Activated CD4-positive, alpha-beta T cell treated with anti-CD3 and anti-CD28 coated beads for 36 hours (primary cell): ENCODE results near the gene MAD1L1. TPM values are rescaled to one million over a fixed set of nuclear protein-coding genes. Genes with fewer than 3 reads are reported as not detected.

Source experiments
- ATAC-seq: fragments of 200-7000 bp; cut with Tn5 transposase; one replicate; pipeline ENCODE4 v1.10.0; 2021; ENCODE audit warnings: mild to moderate bottlenecking, moderate library complexity
- CTCF ChIA-PET: fragments of 350-600 bp; sonication (Branson Sonifier 250); formaldehyde crosslinking; loops from one replicate; lab custom pipeline; 2021; ENCODE audit warnings: antibody characterized with exemption; lab: Charles Lee
- POLR2A ChIA-PET: fragments of 350-600 bp; sonication (Branson Sonifier 250); formaldehyde crosslinking; loops from one replicate; lab custom pipeline; 2021; ENCODE audit warnings: antibody characterized with exemption, inconsistent platforms; lab: Charles Lee
- DNase-seq: peaks from one replicate; pipeline ENCODE4 v3.0.0-alpha.2; 2020
- H3K27ac Mint-ChIP-seq: one replicate; pipeline ENCODE4 v1.8.0; 2021; ENCODE audit warnings: mixed read lengths
- H3K27me3 Mint-ChIP-seq: one replicate; pipeline ENCODE4 v1.8.0; 2021; ENCODE audit warnings: mixed read lengths
- H3K36me3 Mint-ChIP-seq: one replicate; pipeline ENCODE4 v1.8.0; 2021; ENCODE audit warnings: low read depth, mixed read lengths
- H3K4me1 Mint-ChIP-seq: one replicate; pipeline ENCODE4 v1.8.0; 2021; ENCODE audit warnings: mixed read lengths
- H3K4me3 Mint-ChIP-seq: one replicate; pipeline ENCODE4 v1.8.0; 2021; ENCODE audit warnings: mild to moderate bottlenecking, moderate library complexity, mixed read lengths
- H3K9me3 Mint-ChIP-seq: one replicate; pipeline ENCODE4 v1.8.0; 2021; ENCODE audit warnings: low read depth, mixed read lengths
- intact Hi-C, 2 experiments: fragments of 100-400 bp; cut with DNase I in 1 of 2; cut with micrococcal nuclease in 1 of 2; formaldehyde crosslinking; loops; one replicate each; pipeline versions ENCODE4 v1.14.2 to v1.15.1; 2022 to 2024; cut with DNase I, micrococcal nuclease
- total RNA-seq, 2 experiments: library from RNA; stranded (reverse); gene quantifications; one replicate each; pipeline ENCODE4 v1.2.3, GENCODE V29; 2021

The MAD1L1 gene
- total RNA-seq, 2 experiments from 2014 or later: 50.2 to 61.7 TPM

DNA sequence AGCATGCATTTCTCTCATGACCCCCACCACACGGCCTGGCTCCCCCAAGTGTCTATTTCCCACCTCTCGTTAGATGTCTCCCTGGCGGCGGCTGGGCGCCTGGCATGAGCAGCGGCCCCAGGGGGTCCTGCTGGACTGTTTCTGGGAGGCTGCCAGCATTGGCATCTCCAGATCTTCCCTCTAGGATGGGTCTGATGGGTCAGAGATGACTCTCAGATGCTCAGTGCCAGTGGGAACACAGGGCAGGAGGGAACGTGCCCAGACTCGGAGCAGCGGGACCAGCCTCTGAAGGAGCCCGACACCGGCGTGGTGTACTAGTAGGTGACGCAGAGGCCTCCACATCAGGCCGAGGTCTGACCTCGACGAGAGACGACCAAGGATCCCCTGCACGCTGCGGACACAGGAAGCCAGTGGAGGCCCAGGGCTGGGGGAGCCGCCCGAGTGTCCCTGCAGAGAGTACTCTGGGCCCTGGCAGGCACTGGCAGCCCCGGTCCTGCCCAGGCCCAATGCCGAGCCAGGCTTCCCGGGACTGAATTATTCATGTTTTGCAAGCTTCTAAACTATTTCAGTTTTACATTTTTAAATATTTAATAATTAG, 323.8 kb downstream of the MAD1L1 start:
- DNase-seq (no peak), ATAC-seq (no peak)
- Mint-ChIP-seq H3K27me3 (no peaks in the 10 kb centered on the region), H3K36me3 (peaks cover 2% of the 10 kb centered on the region), H3K4me3 (no peak overlapping the region), H3K9me3 (no peaks in the 10 kb centered on the region), H3K4me1 (peaks cover 8% of the 10 kb centered on the region), H3K27ac (no peak overlapping the region)
- ChIA-PET POLR2A (no interaction called here), CTCF (no interaction called here)
- intact Hi-C loops: no loop called here

DNA sequence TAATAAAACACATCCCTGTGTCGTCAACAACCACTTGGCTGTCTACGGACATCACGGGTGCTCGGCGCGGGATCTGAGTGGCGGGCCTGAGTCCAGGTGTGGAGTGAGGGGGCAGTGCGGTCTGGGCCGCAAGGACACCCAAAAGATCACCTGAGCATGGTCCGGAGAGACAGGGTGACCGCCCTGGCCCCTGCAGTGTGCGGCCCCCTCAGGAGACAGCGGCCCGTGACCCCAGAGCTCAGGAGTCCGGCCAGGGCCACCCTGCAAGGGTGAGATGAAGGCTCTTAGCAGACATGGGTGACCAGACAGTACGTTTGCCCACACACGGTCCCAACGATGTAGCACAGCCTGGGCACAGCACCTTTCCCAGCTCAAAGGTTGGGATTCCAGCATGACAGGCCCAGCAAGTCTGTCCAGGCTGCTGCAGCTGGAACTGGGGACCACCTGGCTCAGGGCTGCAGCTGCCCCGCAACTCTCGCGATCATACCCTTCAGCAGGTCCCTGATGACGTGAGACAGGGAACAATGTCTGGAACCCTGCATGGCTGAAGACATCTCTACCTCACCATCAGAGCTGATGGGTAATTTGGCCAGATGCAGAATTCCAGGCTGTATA, 324.9 kb downstream of the MAD1L1 start:
- POLR2A ChIA-PET: no interaction called here
- CTCF ChIA-PET: no interaction called here
- Mint-ChIP-seq H3K27me3 (no peaks in the 10 kb centered on the region), H3K4me1 (peaks cover 6% of the 10 kb centered on the region), H3K9me3 (no peaks in the 10 kb centered on the region), H3K27ac (no peak overlapping the region), H3K36me3 (peaks cover 2% of the 10 kb centered on the region), H3K4me3 (no peak overlapping the region)
- ATAC-seq (no peak), DNase-seq (no peak)
- intact Hi-C loops: no loop called here

DNA sequence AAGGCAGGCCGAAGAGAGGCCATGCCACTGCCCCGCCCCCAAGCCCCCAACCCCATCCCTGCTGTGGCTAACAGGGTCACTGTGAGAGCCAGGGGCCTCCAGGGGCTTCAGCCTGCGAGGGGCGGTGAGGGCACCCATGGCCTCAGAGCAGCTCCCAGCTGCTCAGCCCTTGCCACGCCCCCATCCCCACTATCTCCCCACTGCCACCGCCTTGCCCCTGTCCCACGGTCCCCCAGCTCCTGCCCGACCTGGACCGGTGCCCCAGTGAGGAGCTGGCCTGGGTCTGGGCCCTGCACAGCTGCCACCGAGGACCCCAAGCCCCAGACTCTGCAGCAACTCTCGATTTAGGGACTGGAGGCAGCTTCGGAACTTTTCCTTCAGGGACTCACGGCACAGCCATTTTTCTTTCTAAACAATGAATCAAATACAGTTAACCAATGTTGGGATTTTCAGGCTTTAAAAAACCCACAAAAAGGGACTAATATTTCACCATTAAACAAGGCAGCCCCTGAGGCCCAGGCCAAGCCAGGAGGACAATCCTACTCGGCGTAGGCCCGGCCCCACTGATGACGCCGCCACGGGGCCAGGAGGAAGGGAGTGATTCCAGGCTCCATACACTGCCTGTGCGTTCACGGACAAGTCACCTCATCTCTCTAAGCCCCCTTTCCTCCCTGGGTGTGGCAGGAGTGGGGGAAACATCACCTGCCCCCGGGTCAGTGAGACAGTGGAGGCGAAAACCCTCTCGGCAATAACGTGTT, 325.6 kb downstream of the MAD1L1 start:
- Mint-ChIP-seq H3K27ac (no peak overlapping the region), H3K4me1 (peaks cover 5% of the 10 kb centered on the region), H3K27me3 (no peaks in the 10 kb centered on the region), H3K36me3 (peaks cover 2% of the 10 kb centered on the region), H3K4me3 (no peak overlapping the region), H3K9me3 (no peaks in the 10 kb centered on the region)
- POLR2A ChIA-PET: no interaction called here
- ATAC-seq: no peak
- intact Hi-C loops: no loop called here
- CTCF ChIA-PET: no interaction called here
- no peak for DNase-seq

DNA sequence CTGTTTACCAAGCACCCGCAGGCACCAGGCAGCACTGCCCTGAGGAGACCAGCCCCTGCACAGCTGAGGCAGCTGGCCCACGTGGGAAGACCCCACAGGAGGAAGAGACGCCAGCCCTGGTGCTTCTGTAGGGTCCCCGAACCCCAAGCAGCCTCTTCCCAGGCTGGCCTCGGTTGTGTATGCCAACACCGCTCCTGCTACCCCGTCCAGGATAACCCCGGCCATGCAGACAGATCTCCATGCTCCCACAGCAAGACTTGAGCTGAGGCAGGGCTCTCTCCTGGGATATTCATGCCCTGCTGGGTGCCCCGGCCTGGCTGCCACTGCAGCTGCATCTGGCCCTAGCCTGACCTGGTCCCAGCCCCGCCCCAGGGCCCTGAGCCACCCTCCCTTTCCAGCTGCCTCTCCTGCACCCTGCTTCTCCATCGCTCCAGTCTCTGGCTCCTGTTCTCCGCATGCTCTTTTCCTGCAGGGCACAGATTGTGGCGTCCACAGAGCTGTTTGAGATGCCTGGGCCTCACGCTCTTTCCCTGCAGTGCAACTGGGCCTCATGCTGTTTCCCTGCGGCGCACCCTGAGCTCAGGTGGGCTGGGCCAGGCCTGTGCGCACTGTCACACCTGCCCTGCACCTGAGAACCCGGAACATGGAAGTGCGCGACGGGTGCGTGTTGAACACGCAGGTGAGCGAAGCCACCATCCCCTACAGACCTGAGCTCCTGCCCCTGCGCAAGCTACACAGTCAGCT, 326.5 kb downstream of the MAD1L1 start:
- Mint-ChIP-seq H3K27me3 (no peaks in the 10 kb centered on the region), H3K27ac (no peak overlapping the region), H3K9me3 (no peaks in the 10 kb centered on the region), H3K36me3 (peaks cover 2% of the 10 kb centered on the region), H3K4me3 (no peak overlapping the region), H3K4me1 (peaks cover 5% of the 10 kb centered on the region)
- ATAC-seq (no peak), DNase-seq (no peak)
- CTCF ChIA-PET: no interaction called here
- intact Hi-C loops: no loop called here
- POLR2A ChIA-PET: no interaction called here

DNA sequence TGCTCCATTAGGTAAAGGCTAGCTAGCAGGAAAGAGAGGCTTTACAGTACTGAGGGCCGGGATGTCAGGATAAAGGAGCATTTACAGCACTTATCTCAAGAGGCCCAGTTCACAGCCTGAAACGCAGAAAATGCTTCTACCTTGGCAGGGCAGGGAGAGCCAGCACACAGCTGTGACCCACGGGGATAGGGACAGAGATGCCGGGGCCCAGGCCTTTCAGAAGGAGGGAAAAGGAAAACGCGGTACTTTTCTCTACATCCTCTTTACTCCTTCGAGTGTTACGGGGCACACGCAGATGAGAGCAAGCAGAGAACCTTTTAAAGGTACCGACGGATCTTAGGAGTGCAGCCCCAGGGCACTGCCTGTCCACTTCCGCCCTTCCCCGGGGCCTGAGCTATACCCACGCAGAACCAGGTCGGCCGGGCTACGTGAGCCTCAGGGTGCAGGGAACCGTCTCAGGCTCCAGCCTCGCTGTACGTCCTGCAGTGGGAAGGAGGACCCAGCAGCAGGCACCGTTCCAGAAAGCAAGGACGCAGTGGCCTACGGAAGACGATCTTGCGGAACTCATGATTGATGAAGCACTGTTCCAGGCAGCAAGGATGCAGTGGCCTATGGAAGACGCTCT, 330.4 kb downstream of the MAD1L1 start:
- Mint-ChIP-seq H3K27me3 (no peaks in the 10 kb centered on the region), H3K9me3 (no peaks in the 10 kb centered on the region), H3K4me1 (no peaks in the 10 kb centered on the region), H3K36me3 (peaks cover 2% of the 10 kb centered on the region), H3K27ac (no peak overlapping the region), H3K4me3 (no peak overlapping the region)
- POLR2A ChIA-PET: no interaction called here
- ATAC-seq (no peak), DNase-seq (no peak)
- intact Hi-C loops: no loop called here
- CTCF ChIA-PET: interaction anchor here (0.6 kb wide), 1 partner anchor 527 kb away, joined by 3 read pairs; no protein-coding TSS in a partner anchor

DNA sequence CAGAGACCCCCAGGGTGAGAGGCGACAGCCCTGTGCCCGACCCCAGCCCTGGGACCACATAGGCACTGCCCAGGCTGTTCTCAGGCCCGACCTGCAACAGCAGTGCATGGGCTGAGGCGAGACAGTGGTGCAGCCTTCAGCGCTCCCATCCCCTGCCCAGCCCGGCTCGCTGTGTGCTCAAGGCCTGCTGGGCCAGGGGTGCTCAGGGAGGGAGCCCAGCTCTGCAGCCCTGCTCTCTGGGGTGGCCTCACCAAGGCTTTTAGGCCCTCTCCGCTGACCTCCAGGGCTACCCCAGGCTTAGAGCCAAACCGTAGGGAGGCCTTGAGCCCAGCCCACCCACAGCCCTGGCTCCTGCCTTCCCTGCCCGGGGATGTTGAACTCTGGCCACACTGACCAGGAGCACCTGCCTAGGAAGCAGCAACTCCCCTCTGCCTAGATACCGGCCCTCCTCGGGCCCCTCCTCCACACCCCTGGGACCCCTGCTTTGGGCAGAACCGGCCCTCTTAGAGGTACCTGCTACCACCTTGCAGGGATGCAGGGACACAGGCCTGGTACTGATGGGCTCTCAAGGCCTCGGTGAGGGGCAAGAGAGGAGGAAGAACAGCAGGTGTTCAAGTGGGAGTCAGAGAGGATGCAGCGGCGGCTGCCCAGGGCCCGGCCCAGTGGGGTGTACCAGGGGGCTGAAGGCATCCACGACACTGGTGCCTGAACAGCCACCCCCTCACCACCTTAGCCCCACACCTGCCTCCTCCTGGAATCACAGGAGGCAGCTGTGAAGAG, 331.1 kb downstream of the MAD1L1 start:
- Mint-ChIP-seq H3K9me3 (no peaks in the 10 kb centered on the region), H3K36me3 (peaks cover 2% of the 10 kb centered on the region), H3K4me3 (no peak overlapping the region), H3K27ac (no peak overlapping the region), H3K27me3 (no peaks in the 10 kb centered on the region), H3K4me1 (no peaks in the 10 kb centered on the region)
- ChIA-PET POLR2A (no interaction called here), CTCF (interaction anchor here (0.6 kb wide), 1 partner anchor 528 kb away, joined by 3 read pairs; no protein-coding TSS in a partner anchor)
- no peak for ATAC-seq
- intact Hi-C loops: no loop called here
- no peak for DNase-seq

DNA sequence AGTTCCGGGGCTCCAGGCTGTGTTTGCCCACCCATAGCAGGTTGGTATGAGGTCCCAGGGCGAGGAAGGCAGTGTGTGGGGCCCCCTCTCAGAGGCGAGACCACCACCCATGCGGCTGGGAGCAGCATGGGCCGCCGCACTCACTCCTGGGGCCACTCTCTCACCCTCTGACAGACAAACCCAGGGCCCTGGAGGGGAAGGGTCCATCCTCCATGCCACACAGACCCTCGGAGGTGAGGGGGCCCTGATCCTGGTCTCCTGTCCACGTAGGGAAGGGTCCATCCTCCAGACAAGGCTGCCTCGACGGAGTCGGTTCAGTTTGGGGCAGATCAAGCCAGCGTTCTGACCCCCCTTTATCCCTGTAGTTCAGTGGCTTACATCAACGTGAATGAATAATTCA, 331.9 kb downstream of the MAD1L1 start:
- no peaks in the 10 kb centered on the region for H3K36me3 Mint-ChIP-seq
- H3K4me1 Mint-ChIP-seq: no peaks in the 10 kb centered on the region
- ATAC-seq (no peak), DNase-seq (no peak)
- H3K27me3 Mint-ChIP-seq: no peaks in the 10 kb centered on the region
- ChIA-PET POLR2A (no interaction called here), CTCF (interaction anchor here (0.8 kb wide), 1 partner anchor 12 kb away, joined by 3 read pairs; no protein-coding TSS in a partner anchor)
- H3K9me3 Mint-ChIP-seq: no peaks in the 10 kb centered on the region
- H3K27ac Mint-ChIP-seq: no peak overlapping the region
- H3K4me3 Mint-ChIP-seq: no peak overlapping the region
- intact Hi-C loops: no loop called here

DNA sequence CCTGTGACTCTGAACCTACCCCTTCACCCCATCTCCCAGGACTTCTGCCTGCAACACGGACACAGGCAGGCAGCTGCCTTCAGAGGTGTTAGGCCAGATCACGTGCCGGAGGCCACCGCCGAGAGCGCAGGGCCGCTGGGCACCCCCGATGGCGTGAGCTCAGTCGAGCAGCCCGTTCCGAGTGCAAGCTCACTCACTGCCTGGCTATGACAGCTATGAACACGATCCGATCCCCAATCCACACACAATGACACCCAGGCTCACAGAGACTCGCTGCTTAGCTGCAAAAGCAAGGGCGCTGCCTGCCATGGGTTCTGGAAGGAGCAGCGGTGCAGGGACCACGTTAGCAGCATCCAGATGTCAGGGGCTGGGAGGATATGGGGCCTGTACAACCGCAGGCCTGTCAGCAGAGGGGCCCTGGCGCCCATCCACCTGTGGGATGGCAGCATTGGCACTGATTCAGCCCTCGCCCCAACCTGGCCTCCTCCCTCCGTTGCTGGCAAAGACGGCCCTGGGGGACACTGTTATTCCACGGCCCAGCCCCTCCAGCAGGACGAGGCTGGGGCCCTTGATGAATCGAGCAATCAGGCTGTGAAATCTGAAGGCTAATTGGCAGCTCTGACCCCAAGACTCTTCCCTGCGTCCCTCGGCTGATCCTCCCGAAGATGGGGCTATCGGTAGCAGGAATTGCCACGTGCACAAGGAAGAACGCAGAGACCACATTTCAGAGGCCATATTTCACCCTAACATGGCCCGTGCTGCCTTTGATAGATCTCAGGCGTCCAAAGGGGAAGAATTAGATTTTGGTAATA, 332.6 kb downstream of the MAD1L1 start:
- Mint-ChIP-seq H3K27ac (no peak overlapping the region), H3K9me3 (no peaks in the 10 kb centered on the region), H3K27me3 (no peaks in the 10 kb centered on the region), H3K4me1 (no peaks in the 10 kb centered on the region), H3K36me3 (no peaks in the 10 kb centered on the region), H3K4me3 (no peak overlapping the region)
- ChIA-PET CTCF (interaction anchor here (0.8 kb wide), 1 partner anchor 11 kb away, joined by 3 read pairs; no protein-coding TSS in a partner anchor), POLR2A (no interaction called here)
- intact Hi-C loops: no loop called here
- DNase-seq: no peak
- ATAC-seq: no peak

DNA sequence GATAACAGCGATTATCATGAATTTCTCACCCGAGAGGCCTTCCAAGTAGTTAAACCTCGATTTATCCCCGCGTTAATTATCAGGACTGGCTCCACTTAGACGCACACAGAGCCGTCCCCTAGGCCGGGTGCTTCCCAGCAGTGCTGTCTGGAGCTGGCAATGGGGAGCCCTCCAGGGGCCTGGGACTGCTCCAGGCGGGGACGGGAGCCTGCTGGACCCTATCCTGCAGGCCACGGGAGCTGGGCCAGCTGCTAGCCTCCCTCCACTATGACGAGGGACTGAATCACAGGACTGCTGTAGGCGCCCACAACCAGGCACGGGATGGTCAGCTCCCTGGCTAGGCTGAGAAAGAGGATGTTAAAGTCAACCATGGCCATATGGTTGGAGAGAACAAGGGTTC, 333.5 kb downstream of the MAD1L1 start:
- ATAC-seq (no peak), DNase-seq (no peak)
- no peaks in the 10 kb centered on the region for H3K36me3 Mint-ChIP-seq
- no peaks in the 10 kb centered on the region for H3K27me3 Mint-ChIP-seq
- intact Hi-C loops: no loop called here
- no peak overlapping the region for H3K27ac Mint-ChIP-seq
- H3K4me1 Mint-ChIP-seq: no peaks in the 10 kb centered on the region
- H3K9me3 Mint-ChIP-seq: no peaks in the 10 kb centered on the region
- ChIA-PET POLR2A (no interaction called here), CTCF (no interaction called here)
- H3K4me3 Mint-ChIP-seq: no peak overlapping the region

DNA sequence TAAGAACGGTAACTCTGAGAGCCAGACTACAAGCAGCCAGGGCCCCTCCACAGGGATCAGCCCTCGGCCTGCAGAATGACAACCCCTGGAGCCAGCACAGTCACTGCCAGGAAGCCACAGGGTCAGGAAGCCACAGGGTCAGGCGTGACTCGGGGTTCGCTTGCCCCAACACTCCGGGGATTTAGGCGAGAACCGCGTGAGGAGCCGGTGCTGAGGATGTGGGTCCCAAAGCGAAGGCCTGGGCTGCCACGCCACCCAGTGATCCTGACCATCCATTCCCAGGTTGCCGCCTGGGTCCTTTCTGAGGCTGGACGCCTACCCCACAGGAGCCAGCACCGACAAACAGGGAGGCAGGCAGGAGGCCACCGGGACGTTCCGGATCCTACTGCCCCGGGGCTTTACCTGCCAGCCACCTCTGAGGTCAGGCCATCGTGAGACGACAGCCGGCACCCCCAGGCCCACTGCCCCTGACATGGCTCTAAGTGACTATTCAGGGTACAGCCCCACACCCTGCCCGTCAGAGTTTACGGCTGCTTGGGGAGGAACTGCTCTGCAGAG, 334.0 kb downstream of the MAD1L1 start:
- CTCF ChIA-PET: no interaction called here
- Mint-ChIP-seq H3K4me1 (no peaks in the 10 kb centered on the region), H3K4me3 (no peak overlapping the region), H3K36me3 (no peaks in the 10 kb centered on the region), H3K27me3 (no peaks in the 10 kb centered on the region), H3K27ac (no peak overlapping the region), H3K9me3 (no peaks in the 10 kb centered on the region)
- intact Hi-C loops: no loop called here
- ATAC-seq (no peak), DNase-seq (no peak)
- POLR2A ChIA-PET: no interaction called here
